Tibial nerve (tissue), 3 donors: ENCODE measurements around the gene FBXO8.
"Not testable (repeated sequence)": the region's sequence is repeated elsewhere in the genome, so short reads cannot be mapped to it uniquely, and the experiment has no call there.

Experiments
- CTCF ChIP-seq, 5 experiments: fragments of 200-600 bp in 3 of 5; fragments of 450-650 bp in 2 of 5; sonication (generic) in 3 of 5; IDR thresholded peaks; one replicate each; pipeline ENCODE4 v1.5.1; 2016 to 2019; ENCODE audit warnings: antibody characterized with exemption in 5 of 5, mild to moderate bottlenecking in 3 of 5, moderate library complexity in 2 of 5
- POLR2A ChIP-seq, 2 donors: fragments of 450-650 bp; IDR thresholded peaks; one replicate each; pipeline ENCODE4 v1.6.1; 2017; ENCODE audit warnings: antibody characterized with exemption in 2 of 2, mild to moderate bottlenecking in 2 of 2, moderate library complexity in 2 of 2

- TF ChIP-seq CTCF, POLR2A (IDR thresholded peaks at IDR 0.05): not testable (repeated sequence)
These were observed 22.0 kb downstream of the FBXO8 start for GRCh38 chr4:174261432-174261831.
